ENCODE measurements around the gene PIR.

DNA sequence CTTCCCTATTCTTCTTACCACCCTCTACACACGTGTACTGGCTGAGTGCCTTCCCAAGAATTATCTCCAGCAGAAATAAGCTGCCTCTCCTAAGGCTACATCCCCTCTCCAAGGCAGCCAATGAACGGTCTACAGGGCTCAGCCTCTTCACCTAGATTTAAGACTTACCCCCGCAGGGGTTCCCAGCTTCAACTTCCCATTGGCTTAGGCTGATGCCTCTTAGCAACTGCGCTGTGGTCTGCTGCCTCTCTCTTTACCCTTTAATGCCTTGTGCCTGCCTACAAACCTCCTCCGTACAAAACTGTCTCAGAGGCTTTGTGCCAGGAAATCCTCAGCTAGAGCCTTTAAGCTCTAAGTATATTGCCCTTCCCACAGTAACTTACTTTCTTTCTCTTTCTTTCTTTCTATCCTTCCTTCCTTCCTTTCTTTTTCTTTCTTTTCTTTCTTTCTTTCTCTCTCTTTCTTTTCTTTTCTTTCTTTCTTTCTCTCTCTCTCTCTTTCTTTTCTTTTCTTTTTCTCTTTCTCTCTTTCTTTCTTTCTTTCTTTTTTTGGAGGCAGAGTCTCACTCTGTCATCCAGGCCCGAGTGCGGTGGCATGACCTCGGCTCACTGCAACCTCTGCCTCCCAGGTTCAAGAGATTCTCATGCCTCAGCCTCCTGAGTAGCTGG, 142.7 kb downstream of the PIR start:
- no peak for TF ChIP-seq CTCF (IDR thresholded peaks at IDR 0.05)
- no peak for TF ChIP-seq ZFX (IDR thresholded peaks at IDR 0.05; ENCODE audit: borderline replicate concordance)

Measured in 22Rv1 (cell line).